ENCODE results near the gene TMEM219. TPM values are rescaled to one million over a fixed set of nuclear protein-coding genes. Genes with fewer than 3 reads are reported as not detected.
"Not testable (repeated sequence)": the region's sequence is repeated elsewhere in the genome, so short reads cannot be mapped to it uniquely, and the experiment has no call there.

The TMEM219 gene
- total and polyA plus RNA-seq, 5 donors from 2014 or later, result 76.7 to 261 (median 198) TPM

DNA sequence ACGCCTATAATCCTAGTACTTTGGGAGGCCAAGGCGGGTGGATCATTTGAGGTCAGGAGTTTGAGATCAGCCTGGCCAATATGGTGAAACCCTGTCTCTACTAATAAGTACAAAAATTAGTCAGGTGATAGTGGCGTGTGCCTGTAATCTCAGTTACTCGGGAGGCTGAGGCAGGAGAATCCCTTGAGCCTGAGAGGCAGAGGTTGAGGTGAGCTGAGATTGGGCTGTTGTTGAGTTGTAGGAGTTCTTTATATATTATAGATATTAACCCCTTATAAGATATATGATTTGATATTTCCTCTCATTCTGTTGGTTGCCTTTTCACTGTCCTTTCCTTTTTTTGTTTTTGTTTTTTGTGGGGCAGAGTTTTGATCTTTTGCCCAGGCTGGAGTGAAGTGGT, 2.1 kb upstream of the TMEM219 start:
- H3K27ac Mint-ChIP-seq, result peak overlapping the region in 2 of 3 donors; percentile 32 to 62

DNA sequence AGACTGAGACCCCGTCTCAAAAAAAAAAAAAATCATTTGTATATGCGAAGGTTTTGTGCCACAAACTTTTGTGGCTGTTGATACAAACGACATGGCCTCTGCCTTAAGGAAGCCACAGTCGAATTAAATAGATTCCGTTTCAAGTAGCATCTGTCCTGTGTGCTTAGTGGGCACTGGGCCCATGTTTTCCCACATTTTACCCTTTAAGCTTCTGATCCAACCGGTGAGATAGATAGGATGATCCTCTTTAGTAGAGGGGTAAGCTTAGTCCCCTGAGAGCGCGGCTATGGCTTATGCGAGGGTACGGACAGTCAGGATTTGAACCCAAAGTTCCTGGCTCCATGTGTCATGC, 776 bp upstream of the TMEM219 start:
- Mint-ChIP-seq H3K4me3 (peak overlapping the region; percentile 91 to 96 (median 92)), H3K9me3 (no peaks in the 10 kb centered on the region), H3K27me3 (peaks cover 4% of the 10 kb centered on the region), H3K4me1 (peaks cover 9 to 29% (median 23%) of the 10 kb centered on the region in 4 donors), H3K27ac (peak overlapping the region; percentile 69 to 97 (median 94)), H3K36me3 (no peaks in the 10 kb centered on the region)
- Histone ChIP-seq H3K4me1 (ENCODE audit: control insufficient read depth, insufficient read depth, low read length, poor library complexity, severe bottlenecking) (peaks cover 23% of the 10 kb centered on the region), H3K27me3 (ENCODE audit: control insufficient read depth, insufficient read depth, low read length) (no peaks in the 10 kb centered on the region), H3K9me3 (ENCODE audit: control insufficient read depth in 2 of 2, low read length in 2 of 2) (no peaks in the 10 kb centered on the region), H3K36me3 (ENCODE audit: control insufficient read depth, insufficient read depth, low read length) (no peaks in the 10 kb centered on the region), H3K27ac (ENCODE audit: insufficient read depth, low read length, poor library complexity, severe bottlenecking) (peak overlapping the region; percentile 91), H3K4me3 (ENCODE audit: low read depth, low read length) (peak overlapping the region; percentile 80)
- DNase-seq (no peak), ATAC-seq (ENCODE audit: low read depth in 2 of 2) (no peak)

More for the DNA sequence above, 2.1 kb upstream of the TMEM219 start:
- DNase-seq; H3K27me3 ChIP-seq (ENCODE audit: control insufficient read depth, insufficient read depth, low read length); H3K36me3 ChIP-seq (ENCODE audit: control insufficient read depth, insufficient read depth, low read length); H3K27ac ChIP-seq (ENCODE audit: insufficient read depth, low read length, poor library complexity, severe bottlenecking); H3K9me3 ChIP-seq (ENCODE audit: control insufficient read depth in 2 of 2, low read length in 2 of 2); H3K4me3 ChIP-seq (ENCODE audit: low read depth, low read length); ATAC-seq (ENCODE audit: low read depth in 2 of 2); H3K36me3 Mint-ChIP-seq; H3K9me3 Mint-ChIP-seq: not testable (repeated sequence)
- peak overlapping the region; percentile 40 to 79 (median 53) for H3K4me3 Mint-ChIP-seq
- H3K27me3 Mint-ChIP-seq, result peaks cover 11% of the 10 kb centered on the region
- H3K4me1 ChIP-seq (ENCODE audit: control insufficient read depth, insufficient read depth, low read length, poor library complexity, severe bottlenecking), result peaks cover 22% of the 10 kb centered on the region
- H3K4me1 Mint-ChIP-seq, result peaks cover 5 to 25% (median 18%) of the 10 kb centered on the region in 4 donors

DNA sequence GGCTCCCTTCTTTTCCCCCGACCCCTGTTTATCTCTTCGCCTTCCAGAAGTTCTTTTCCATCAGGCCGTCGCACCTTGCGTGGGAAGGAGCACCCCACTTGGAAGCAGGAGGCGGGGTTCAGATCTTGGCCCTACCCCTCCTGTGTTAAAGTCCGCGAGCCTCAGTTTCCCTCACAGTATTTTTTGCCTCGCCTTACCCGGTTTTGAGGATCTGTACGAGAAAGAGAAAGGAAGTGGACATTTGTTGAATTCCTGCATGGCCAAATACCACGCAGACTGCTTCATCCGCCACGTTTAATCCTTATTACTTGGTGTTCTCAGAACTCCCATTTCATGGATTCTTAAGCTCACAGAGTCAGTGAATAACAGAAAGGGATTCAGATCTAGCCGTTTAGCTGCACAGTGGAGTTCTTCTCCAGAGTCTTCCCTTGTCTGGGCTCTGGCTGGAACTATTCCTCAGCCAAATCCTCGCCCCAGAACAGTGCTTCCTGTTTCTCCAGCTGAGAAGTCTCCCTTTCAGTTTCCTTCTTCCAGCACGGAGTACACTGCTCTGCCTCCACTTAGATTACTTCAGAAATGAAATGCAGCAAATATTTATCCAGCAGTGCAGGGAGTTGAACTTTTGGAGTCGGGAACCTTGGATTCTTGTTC, 590 bp downstream of the TMEM219 start:
- Histone ChIP-seq H3K4me1 (ENCODE audit: control insufficient read depth, insufficient read depth, low read length, poor library complexity, severe bottlenecking) (peaks cover 23% of the 10 kb centered on the region), H3K27ac (ENCODE audit: insufficient read depth, low read length, poor library complexity, severe bottlenecking) (peak overlapping the region; percentile 91), H3K9me3 (ENCODE audit: control insufficient read depth in 2 of 2, low read length in 2 of 2) (no peaks in the 10 kb centered on the region), H3K36me3 (ENCODE audit: control insufficient read depth, insufficient read depth, low read length) (no peaks in the 10 kb centered on the region), H3K4me3 (ENCODE audit: low read depth, low read length) (peak overlapping the region; percentile 94), H3K27me3 (ENCODE audit: control insufficient read depth, insufficient read depth, low read length) (no peaks in the 10 kb centered on the region)
- no peaks in the 10 kb centered on the region for H3K9me3 Mint-ChIP-seq
- DNase-seq (peak in 1 of 3 donors; percentile 17), ATAC-seq (ENCODE audit: low read depth in 2 of 2) (no peak)
- H3K27ac Mint-ChIP-seq, result peak overlapping the region; percentile 77 to 97 (median 93)
- peaks cover 4% of the 10 kb centered on the region for H3K27me3 Mint-ChIP-seq
- no peaks in the 10 kb centered on the region for H3K36me3 Mint-ChIP-seq
- H3K4me3 Mint-ChIP-seq, result peak overlapping the region; percentile 91 to 96 (median 92)
- peaks cover 9 to 30% (median 25%) of the 10 kb centered on the region in 4 donors for H3K4me1 Mint-ChIP-seq

DNA sequence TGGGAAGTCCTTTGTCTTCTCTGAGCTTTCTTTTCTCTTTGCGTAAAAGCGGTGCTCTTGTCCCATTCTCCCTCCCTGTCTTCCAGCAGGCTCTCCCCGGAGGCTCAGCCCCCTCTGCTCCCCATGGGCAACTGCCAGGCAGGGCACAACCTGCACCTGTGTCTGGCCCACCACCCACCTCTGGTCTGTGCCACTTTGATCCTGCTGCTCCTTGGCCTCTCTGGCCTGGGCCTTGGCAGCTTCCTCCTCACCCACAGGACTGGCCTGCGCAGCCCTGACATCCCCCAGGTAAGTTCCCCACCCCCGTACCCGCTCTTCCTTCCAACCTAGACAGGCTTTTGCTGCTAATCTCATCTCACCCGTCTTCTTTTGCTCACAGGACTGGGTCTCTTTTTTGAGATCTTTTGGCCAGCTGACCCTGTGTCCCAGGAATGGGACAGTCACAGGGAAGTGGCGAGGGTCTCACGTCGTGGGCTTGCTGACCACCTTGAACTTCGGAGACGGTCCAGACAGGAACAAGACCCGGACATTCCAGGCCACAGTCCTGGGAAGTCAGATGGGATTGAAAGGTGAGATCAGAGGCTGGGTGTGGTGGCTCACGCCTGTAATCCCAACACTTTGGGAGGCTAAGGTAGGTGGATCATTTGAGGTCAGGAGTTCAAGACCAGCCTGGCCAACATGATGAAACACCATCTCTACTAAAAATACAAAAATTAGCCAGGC, 1.3 kb downstream of the TMEM219 start:
- Histone ChIP-seq H3K27me3 (ENCODE audit: control insufficient read depth, insufficient read depth, low read length) (no peaks in the 10 kb centered on the region), H3K27ac (ENCODE audit: insufficient read depth, low read length, poor library complexity, severe bottlenecking) (peak overlapping the region; percentile 91), H3K4me1 (ENCODE audit: control insufficient read depth, insufficient read depth, low read length, poor library complexity, severe bottlenecking) (peaks cover 23% of the 10 kb centered on the region), H3K4me3 (ENCODE audit: low read depth, low read length) (peak overlapping the region; percentile 94), H3K36me3 (ENCODE audit: control insufficient read depth, insufficient read depth, low read length) (peaks cover 4% of the 10 kb centered on the region), H3K9me3 (ENCODE audit: control insufficient read depth in 2 of 2, low read length in 2 of 2) (no peaks in the 10 kb centered on the region)
- DNase-seq (no peak), ATAC-seq (ENCODE audit: low read depth in 2 of 2) (no peak)
- Mint-ChIP-seq H3K4me3 (peak overlapping the region; percentile 91 to 96 (median 92)), H3K27me3 (peaks cover 4% of the 10 kb centered on the region), H3K27ac (peak overlapping the region; percentile 77 to 97 (median 93)), H3K9me3 (no peaks in the 10 kb centered on the region), H3K36me3 (no peaks in the 10 kb centered on the region), H3K4me1 (peaks cover 9 to 30% (median 25%) of the 10 kb centered on the region in 4 donors)

DNA sequence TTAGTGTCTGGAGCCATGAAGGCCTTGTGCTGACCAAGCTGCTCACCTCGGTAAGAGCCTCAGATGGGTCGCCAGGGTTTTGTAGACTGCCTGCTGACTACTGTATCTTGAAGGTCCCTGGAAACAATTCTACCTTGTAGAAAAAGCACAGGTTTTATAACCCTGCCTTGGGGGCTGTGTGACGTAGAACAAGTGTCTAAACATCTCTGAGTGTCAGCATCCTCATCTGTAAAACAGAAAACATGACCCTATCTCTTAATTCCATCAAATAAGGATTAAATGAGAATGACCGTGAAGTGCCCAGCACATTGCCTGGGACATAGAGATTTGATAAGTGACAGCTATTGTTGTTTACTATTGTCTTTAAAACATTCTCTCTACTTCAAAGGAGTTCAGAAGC, 6.3 kb downstream of the TMEM219 start:
- DNase-seq, result no peak
- Mint-ChIP-seq H3K27me3 (no peaks in the 10 kb centered on the region), H3K4me1 (peaks cover 9 to 21% (median 13%) of the 10 kb centered on the region in 4 donors), H3K36me3 (peaks cover 10% of the 10 kb centered on the region), H3K9me3 (no peaks in the 10 kb centered on the region), H3K27ac (no peak overlapping the region), H3K4me3 (peak overlapping the region in 2 of 4 donors; percentile 37 to 65)
- Histone ChIP-seq H3K27ac (ENCODE audit: insufficient read depth, low read length, poor library complexity, severe bottlenecking) (no peak overlapping the region), H3K9me3 (ENCODE audit: control insufficient read depth in 2 of 2, low read length in 2 of 2) (no peaks in the 10 kb centered on the region), H3K4me1 (ENCODE audit: control insufficient read depth, insufficient read depth, low read length, poor library complexity, severe bottlenecking) (peaks cover 5% of the 10 kb centered on the region), H3K27me3 (ENCODE audit: control insufficient read depth, insufficient read depth, low read length) (no peaks in the 10 kb centered on the region), H3K36me3 (ENCODE audit: control insufficient read depth, insufficient read depth, low read length) (peaks cover 15% of the 10 kb centered on the region), H3K4me3 (ENCODE audit: low read depth, low read length) (no peak overlapping the region)
- ATAC-seq (ENCODE audit: low read depth in 2 of 2), result no peak

DNA sequence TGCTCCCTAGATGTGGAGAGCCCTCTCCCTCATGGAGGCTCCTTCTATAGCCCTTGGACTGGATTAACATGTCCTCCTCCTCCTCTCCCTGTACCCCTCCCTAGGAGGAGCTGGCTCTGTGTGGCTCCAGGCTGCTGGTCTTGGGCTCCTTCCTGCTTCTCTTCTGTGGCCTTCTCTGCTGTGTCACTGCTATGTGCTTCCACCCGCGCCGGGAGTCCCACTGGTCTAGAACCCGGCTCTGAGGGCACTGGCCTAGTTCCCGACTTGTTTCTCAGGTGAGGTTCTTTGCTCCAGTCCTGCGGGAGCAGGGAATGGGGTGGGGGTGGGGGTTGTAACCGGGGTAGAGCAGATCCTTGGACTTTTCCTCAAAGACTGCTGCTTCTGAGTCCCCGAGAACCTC, 9.4 kb downstream of the TMEM219 start:
- DNase-seq (no peak), ATAC-seq (ENCODE audit: low read depth in 2 of 2) (no peak)
- Histone ChIP-seq H3K4me3 (ENCODE audit: low read depth, low read length) (no peak overlapping the region), H3K36me3 (ENCODE audit: control insufficient read depth, insufficient read depth, low read length) (peaks cover 15% of the 10 kb centered on the region), H3K27ac (ENCODE audit: insufficient read depth, low read length, poor library complexity, severe bottlenecking) (no peak overlapping the region), H3K9me3 (ENCODE audit: control insufficient read depth in 2 of 2, low read length in 2 of 2) (no peaks in the 10 kb centered on the region), H3K27me3 (ENCODE audit: control insufficient read depth, insufficient read depth, low read length) (no peaks in the 10 kb centered on the region), H3K4me1 (ENCODE audit: control insufficient read depth, insufficient read depth, low read length, poor library complexity, severe bottlenecking) (peaks cover 29% of the 10 kb centered on the region)
- Mint-ChIP-seq H3K27ac (no peak overlapping the region), H3K4me1 (peaks cover 16 to 30% (median 22%) of the 10 kb centered on the region in 4 donors), H3K27me3 (no peaks in the 10 kb centered on the region), H3K36me3 (peaks cover 10% of the 10 kb centered on the region), H3K4me3 (peak overlapping the region in 1 of 4 donors; percentile 74), H3K9me3 (no peaks in the 10 kb centered on the region)

DNA sequence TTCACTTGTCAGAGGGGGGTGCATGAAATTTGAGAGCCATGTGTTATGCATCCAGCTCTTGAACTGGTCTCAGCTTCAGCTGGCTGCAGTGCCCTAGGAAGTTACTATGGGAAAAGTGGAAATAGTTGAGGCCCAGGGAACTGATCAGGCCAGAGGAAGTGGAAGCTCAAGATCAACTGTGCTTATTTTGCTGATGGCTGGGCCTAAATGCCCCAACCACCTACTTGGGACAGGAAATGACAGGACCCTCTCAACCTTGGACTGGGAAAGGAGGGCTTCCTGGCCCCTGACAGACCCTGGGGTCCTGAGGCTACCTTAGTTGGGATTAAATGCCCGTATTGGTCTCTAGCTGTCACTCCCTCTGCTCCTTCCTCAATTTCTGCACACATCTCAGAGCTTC, 10.6 kb downstream of the TMEM219 start:
- Histone ChIP-seq H3K36me3 (ENCODE audit: control insufficient read depth, insufficient read depth, low read length) (peaks cover 15% of the 10 kb centered on the region), H3K4me3 (ENCODE audit: low read depth, low read length) (no peak overlapping the region), H3K4me1 (ENCODE audit: control insufficient read depth, insufficient read depth, low read length, poor library complexity, severe bottlenecking) (peaks cover 37% of the 10 kb centered on the region), H3K9me3 (ENCODE audit: control insufficient read depth in 2 of 2, low read length in 2 of 2) (no peaks in the 10 kb centered on the region), H3K27me3 (ENCODE audit: control insufficient read depth, insufficient read depth, low read length) (no peaks in the 10 kb centered on the region), H3K27ac (ENCODE audit: insufficient read depth, low read length, poor library complexity, severe bottlenecking) (peak overlapping the region; percentile 83)
- H3K27me3 Mint-ChIP-seq, result no peaks in the 10 kb centered on the region
- peak overlapping the region; percentile 84 to 100 (median 90) for H3K4me3 Mint-ChIP-seq
- no peaks in the 10 kb centered on the region for H3K9me3 Mint-ChIP-seq
- peak overlapping the region in 2 of 3 donors; percentile 36 to 87 for H3K27ac Mint-ChIP-seq
- peaks cover 10% of the 10 kb centered on the region for H3K36me3 Mint-ChIP-seq
- ATAC-seq (ENCODE audit: low read depth in 2 of 2) (no peak), DNase-seq (no peak)
- H3K4me1 Mint-ChIP-seq, result peaks cover 20 to 42% (median 28%) of the 10 kb centered on the region in 4 donors

Data from CD4-positive, CD25-positive, alpha-beta regulatory T cell (primary cell).